GM19468 (cell line): Measurements from ENCODE around the gene ARHGAP4.

ENCODE experiments used
- ATAC-seq: cut with Tn5 transposase; IDR thresholded peaks from one replicate; pipeline ENCODE4 v1.9.1; 2021; ENCODE audit warnings: mild to moderate bottlenecking, moderate library complexity, moderate number of reproducible peaks; ENCODE audit not compliant: unreplicated experiment; ENCODE audit errors: extremely low read depth

ARHGAP4 gene

DNA sequence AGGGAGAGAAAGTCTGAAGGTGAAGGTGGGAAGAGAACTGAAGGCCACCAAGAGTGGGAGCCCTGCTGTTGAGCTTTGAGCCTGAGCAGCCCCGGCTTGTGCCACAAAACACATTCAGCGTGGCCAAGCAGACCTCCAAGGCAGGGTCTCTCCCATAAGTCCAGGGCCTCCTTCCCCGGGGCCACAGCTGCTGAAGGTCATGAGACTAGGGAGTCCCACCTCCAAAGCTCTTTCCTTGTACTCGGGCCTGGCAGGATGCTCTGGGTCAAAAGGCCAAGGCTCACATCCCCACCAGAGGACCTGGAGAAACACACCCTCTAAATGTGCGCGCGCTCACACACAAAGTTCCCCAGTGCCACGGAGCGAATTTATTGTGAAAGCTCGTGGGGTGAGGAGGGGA is 3.5 kb upstream of the ARHGAP4 start:
- ATAC-seq: no peak

DNA sequence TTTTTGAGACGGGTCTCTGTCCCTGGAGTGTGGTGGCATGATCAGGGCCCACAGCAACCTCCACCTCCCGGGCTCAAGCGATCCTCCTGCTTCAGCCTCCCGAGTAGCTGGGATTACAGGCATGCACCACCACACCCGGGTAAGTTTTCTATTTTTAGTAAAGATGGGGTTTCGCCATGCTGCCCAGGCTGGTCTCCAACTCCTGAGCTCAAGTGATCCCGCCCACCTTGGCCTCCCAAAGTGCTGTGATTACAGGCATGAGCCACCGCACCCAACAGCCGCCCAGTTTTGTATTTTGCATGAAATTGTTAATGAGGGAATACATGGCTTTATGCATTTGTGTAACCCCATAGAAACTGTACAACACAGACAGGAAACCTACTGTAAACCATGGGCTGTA is 2.8 kb upstream of the ARHGAP4 start:
- no peak for ATAC-seq

DNA sequence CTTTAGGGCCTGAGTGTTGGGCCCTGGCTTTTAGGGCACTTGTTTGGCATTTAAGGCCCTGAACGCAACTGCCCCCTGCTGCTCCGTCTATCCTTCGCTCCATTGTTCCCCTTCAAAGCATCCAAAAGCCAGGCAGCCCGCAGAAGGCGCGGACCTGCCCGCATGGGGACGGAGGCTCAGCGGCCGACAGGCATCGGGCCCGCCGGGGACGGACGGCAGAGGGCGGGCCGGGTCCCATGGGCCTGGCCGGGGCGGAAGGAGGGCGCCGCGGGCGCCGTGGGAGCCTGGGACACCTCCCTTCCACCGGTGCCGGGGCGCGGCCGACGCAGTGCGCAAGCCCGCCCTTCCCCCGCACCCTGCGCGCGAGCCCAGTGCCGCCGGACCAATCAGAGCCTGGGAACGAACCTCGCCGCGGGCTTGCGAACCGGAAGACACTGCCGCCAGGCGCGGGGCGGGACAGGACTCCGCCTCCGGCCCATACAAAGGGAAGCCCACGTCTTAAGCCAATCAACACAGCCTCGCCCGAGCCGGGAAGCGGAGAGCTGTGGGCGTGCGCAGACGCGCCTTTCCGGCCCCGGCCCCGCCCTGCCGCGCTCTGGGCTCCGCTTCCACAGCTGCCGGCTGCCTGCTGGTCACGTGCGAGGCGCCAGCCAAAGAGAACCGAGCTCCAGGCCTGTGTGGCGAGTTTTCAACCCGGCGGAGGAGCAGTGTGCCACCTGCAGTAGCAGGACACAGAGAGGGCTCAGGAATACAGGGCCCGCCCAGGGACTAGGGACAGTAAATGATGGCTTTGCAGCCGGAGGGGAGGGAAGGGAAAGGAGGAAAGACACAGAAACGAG is 2.1 kb upstream of the ARHGAP4 start:
- ATAC-seq: peak; percentile 80

GRCh38 chrX:153927672-153927921 is 1.5 kb upstream of the ARHGAP4 start:
- no peak for ATAC-seq

- ATAC-seq: no peak
These were observed 1.0 kb upstream of the ARHGAP4 start for GRCh38 chrX:153926858-153927671.

DNA sequence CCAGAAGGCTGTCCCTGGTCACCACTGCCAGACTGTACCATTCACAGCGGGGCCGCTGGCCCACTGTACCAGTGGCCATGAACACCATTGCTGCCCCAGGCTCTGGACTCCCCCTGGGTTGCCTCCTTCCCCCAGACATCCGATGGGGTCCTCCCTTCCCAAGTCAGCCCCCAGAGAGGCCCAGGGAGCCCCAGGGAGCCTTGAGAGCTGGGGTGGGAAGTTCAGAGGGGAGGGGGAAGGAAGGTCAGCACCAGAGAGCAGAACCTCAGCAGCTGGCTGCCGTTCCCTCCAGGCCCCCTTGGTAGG is 441 bp upstream of the ARHGAP4 start:
- ATAC-seq: no peak

- ATAC-seq: no peak
These were observed 701 bp downstream of the ARHGAP4 start for GRCh38 chrX:153925387-153925738.

GRCh38 chrX:153924149-153924861 is 1.8 kb downstream of the ARHGAP4 start:
- ATAC-seq: no peak

GRCh38 chrX:153922932-153923857 is 2.9 kb downstream of the ARHGAP4 start:
- ATAC-seq: no peak

DNA sequence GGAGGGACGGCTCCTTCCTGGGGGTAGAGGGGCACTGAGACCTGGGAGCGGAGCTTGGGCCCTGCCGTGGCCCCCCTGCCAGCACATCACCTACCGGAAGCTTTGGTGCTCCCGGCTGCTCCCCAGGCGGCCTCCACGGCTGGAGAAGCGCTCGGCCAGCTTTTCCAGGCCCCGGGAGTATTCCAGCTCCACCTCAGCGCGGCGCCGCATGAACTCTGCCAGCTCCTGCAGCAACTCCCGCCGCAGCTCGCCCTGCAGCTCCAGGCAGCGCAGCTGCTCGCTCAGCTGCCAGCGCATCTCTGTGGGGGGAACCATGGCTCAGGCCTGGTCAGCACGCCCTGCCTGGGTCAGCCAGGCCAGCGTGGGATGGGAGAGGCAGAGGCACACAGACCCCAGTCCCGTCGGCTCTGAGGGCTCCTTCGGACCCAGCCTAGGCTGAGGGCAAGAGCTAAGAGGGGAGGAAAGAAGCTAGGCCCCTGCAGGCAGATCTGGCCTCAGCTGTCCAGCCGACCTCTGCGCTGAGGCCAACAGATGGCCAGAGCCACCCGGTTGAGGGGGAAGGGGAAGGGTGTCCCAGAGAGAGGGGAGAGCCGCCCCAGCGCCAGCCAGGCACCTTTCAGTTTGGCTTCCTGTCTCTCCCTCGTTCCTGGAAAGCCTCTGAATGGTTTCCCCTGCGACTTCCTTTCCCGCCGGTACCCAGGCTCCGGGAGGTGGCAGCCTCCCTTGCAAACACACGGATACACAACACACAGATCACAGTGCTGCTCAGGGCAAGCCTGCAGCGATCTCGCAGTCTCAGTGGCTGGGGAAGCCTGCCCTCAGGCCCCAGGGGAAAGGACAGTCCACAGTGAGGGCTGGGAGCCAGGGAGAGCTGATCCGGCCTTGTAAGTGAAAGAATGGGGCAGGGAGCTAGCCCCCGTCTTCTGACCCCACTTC is 4.3 kb downstream of the ARHGAP4 start:
- no peak for ATAC-seq

DNA sequence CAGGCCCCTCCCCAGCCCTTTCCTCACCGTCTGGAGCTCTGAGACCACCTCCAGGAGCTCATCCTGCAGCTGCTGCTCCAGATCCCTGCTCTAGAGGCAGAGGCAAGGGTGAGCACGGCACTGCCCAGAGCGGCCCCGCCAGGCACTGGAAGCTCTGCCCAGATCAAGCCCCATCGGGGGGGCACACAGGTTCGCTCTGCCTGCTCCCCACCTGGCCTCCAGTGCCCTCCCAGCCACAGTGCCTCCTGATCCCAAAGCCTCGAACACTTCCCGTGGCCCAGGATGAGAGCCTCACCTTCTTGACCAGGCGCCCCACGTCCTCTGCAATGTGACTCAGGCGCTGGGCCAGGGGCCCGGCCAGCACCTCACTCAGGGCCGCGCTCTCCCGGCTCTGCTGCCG is 5.0 kb downstream of the ARHGAP4 start:
- no peak for ATAC-seq

- no peak for ATAC-seq
These were observed 5.5 kb downstream of the ARHGAP4 start for GRCh38 chrX:153920546-153920945.

DNA sequence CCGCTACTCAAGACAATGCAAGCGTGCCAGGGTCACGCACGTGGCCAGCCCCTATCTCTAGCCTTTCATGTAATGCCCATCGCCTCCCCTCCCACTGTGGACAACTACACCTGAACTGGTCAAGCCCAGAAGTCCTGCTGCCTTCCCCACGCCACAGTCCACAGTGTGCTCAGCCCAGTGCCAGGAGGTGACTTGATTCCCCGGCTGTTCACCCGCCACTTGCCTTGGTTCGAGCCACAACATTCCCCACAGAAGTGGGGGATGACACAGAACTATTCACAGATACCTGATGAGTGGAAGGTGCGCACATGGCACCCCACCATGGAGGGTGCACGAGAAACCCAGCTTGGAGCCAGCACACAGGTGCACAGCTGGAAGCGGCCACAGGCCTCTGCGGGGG is 6.8 kb downstream of the ARHGAP4 start:
- no peak for ATAC-seq

- ATAC-seq: no peak
These were observed 8.2 kb downstream of the ARHGAP4 start for GRCh38 chrX:153917869-153918268.

DNA sequence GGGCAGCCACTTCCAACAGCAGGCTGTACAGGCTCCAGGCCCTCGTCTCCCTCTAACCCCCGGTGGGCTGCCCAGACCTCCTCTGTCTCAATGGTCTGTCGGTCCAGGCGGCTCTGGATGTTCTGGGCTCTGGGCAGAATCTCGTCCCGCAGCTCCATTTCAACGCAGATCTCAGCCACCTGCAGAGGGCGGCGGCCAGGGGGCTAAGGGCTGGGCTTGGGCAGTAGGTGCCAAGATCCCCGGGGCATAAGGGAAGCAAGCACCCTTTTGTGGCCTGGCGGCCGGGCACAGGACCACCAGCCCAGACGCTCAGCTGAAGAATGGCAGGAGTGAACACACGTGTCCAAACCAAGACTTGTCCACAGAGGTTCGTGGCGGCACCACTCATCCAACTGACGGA is 12.4 kb downstream of the ARHGAP4 start:
- ATAC-seq: no peak

GRCh38 chrX:153913211-153913610 is 12.9 kb downstream of the ARHGAP4 start:
- ATAC-seq: no peak

DNA sequence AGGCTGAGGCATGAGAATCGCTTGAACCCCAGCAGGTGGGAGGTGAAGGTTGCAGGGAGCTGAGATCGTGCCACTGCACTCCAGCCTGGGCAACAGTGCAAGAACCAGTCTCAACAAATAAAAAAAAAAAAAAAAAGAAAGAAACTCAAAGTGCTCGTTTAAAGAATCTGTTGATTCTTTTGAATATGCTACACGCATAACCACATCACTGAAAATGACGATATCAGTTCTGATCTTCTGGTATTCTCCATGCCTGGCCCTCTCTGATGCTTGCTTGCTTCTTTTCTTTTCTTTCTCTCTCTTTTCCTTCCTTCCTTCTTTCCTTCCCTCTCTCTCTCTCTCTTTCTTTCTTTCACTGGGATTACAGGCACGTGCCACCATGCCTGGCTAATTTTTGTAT is 14.3 kb downstream of the ARHGAP4 start:
- no peak for ATAC-seq

- ATAC-seq: no peak
These were observed 15.6 kb downstream of the ARHGAP4 start for GRCh38 chrX:153910446-153910845.

- no peak for ATAC-seq
These were observed 16.1 kb downstream of the ARHGAP4 start for GRCh38 chrX:153909980-153910360.
